Endothelial cell of umbilical vein (primary cell): ENCODE data around the gene NFKBIE. TPM values are rescaled to one million over a fixed set of nuclear protein-coding genes. Genes with fewer than 3 reads are reported as not detected.

ENCODE experiments used
- BruUV-seq: library from RNA; stranded (reverse); fragments of 400-500 nt; replicated peaks from 2 replicates; lab custom pipeline; 2021; lab: Mats Ljungman, UMichigan
- CTCF ChIA-PET: fragments of 300-600, 350-600 bp; sonication (Branson Sonifier 250); formaldehyde crosslinking; loops from one replicate; lab custom pipeline; 2021; ENCODE audit warnings: antibody characterized with exemption, inconsistent platforms; lab: Charles Lee
- POLR2A ChIA-PET: fragments of 300-600, 350-600 bp; sonication (Branson Sonifier 250); formaldehyde crosslinking; loops from one replicate; lab custom pipeline; 2021; ENCODE audit warnings: antibody characterized with exemption, inconsistent platforms; lab: Charles Lee
- DNase-seq: peaks from one replicate; pipeline ENCODE4 v3.0.0-alpha.2; 2011; ENCODE audit warnings: low read depth, low spot score
- FAIRE-seq: peaks from 2 replicates; lab custom pipeline; 2011; peaks lifted over from hg19 to GRCh38; lab: Jason Lieb, UNC
- H2AFZ ChIP-seq: 2 replicates; pipeline ENCODE4 v1.6.0; 2012; ENCODE audit warnings: low read depth, low read length, control low read depth, inconsistent platforms
- H3K27ac ChIP-seq: 2 replicates; pipeline ENCODE4 v1.5.1; 2011; ENCODE audit warnings: low read depth, mild to moderate bottlenecking, control low read depth, low read length, moderate library complexity; ENCODE audit not compliant: insufficient read depth
- H3K27me3 ChIP-seq, 2 experiments: 2 replicates each; pipeline versions ENCODE4 v1.6.0 to v1.6.1; 2011; ENCODE audit warnings: low read length in 2 of 2, mixed read lengths in 1 of 2; ENCODE audit not compliant: control insufficient read depth in 2 of 2, insufficient read depth in 2 of 2
- H3K36me3 ChIP-seq, 2 experiments: 2 replicates in 1 of 2; 3 replicates in 1 of 2; pipeline ENCODE4 v1.5.1; 2011; ENCODE audit warnings: low read length in 2 of 2, mild to moderate bottlenecking in 1 of 2, moderate library complexity in 1 of 2; ENCODE audit not compliant: control insufficient read depth in 2 of 2, insufficient read depth in 2 of 2; ENCODE audit errors: extremely low read depth in 1 of 2
- H3K4me1 ChIP-seq: 3 replicates; pipeline ENCODE4 v1.5.1; 2011; ENCODE audit warnings: mild to moderate bottlenecking, low read length; ENCODE audit not compliant: control insufficient read depth, insufficient read depth; ENCODE audit errors: extremely low read depth
- H3K4me2 ChIP-seq: 2 replicates; pipeline ENCODE4 v1.6.1; 2011; ENCODE audit warnings: low read length, control low read depth, mixed read lengths; ENCODE audit not compliant: insufficient read depth
- H3K4me3 ChIP-seq, 3 experiments: fragments of 200-600 bp in 1 of 3; sonication (generic), shearing (Covaris generic) in 1 of 3; replicated peaks in 1 of 3; 2 replicates each; pipeline ENCODE4 v1.5.1; 2011 to 2016; ENCODE audit warnings: control low read depth in 3 of 3, low read length in 3 of 3, mild to moderate bottlenecking in 2 of 3, inconsistent platforms in 1 of 3, low read depth in 1 of 3, moderate library complexity in 1 of 3; ENCODE audit not compliant: insufficient read depth in 1 of 3
- H3K79me2 ChIP-seq: 2 replicates; pipeline ENCODE4 v1.6.0; 2012; ENCODE audit warnings: low read length, inconsistent platforms; ENCODE audit not compliant: control insufficient read depth, insufficient read depth
- H3K9ac ChIP-seq: replicated peaks from 2 replicates; pipeline ENCODE3; 2011; ENCODE audit warnings: low read length, control low read depth; ENCODE audit not compliant: insufficient read depth; ENCODE audit errors: extremely low read depth
- H3K9me1 ChIP-seq: replicated peaks from 3 replicates; pipeline ENCODE4 v1.6.0; 2011; ENCODE audit warnings: mild to moderate bottlenecking, low read length; ENCODE audit not compliant: control insufficient read depth, insufficient read depth; ENCODE audit errors: extremely low read depth
- H3K9me3 ChIP-seq: replicated peaks from 2 replicates; pipeline ENCODE4 v1.5.1; 2012; ENCODE audit warnings: low read length, inconsistent platforms; ENCODE audit not compliant: control insufficient read depth, insufficient read depth
- H4K20me1 ChIP-seq: replicated peaks from 2 replicates; pipeline ENCODE3; 2011; ENCODE audit warnings: mild to moderate bottlenecking, low read length; ENCODE audit not compliant: control insufficient read depth, insufficient read depth; ENCODE audit errors: extremely low read depth
- CTCF ChIP-seq, 2 donors: IDR thresholded peaks; 1 replicate in 1 of 2; 2 replicates in 1 of 2; pipeline ENCODE4 v1.5.1; 2011; ENCODE audit warnings: low read length in 2 of 2, mild to moderate bottlenecking in 2 of 2, moderate library complexity in 2 of 2, control low read depth in 1 of 2, inconsistent platforms in 1 of 2, low read depth in 1 of 2; ENCODE audit not compliant: insufficient read depth in 1 of 2; ENCODE audit errors: extremely low read depth in 1 of 2
- EZH2 ChIP-seq: IDR thresholded peaks from 2 replicates; pipeline ENCODE4 v1.6.1; 2012; ENCODE audit warnings: borderline replicate concordance, low read depth, mild to moderate bottlenecking, moderate library complexity, low read length, inconsistent platforms; ENCODE audit not compliant: severe bottlenecking
- FOS ChIP-seq: IDR thresholded peaks from 2 replicates; pipeline ENCODE4 v1.6.1; 2011; ENCODE audit warnings: mild to moderate bottlenecking, low read length, moderate library complexity, borderline replicate concordance; ENCODE audit not compliant: insufficient read depth
- GATA2 ChIP-seq: IDR thresholded peaks from 2 replicates; pipeline ENCODE4 v1.7.0; 2011; ENCODE audit warnings: low read depth, mild to moderate bottlenecking, moderate library complexity, mixed read lengths, low read length; ENCODE audit not compliant: insufficient read length, insufficient read depth
- JUN ChIP-seq: IDR thresholded peaks from 2 replicates; pipeline ENCODE4 v1.6.1; 2011; ENCODE audit warnings: borderline replicate concordance, low read depth; ENCODE audit not compliant: insufficient read length, insufficient read depth
- MAX ChIP-seq: IDR thresholded peaks from 2 replicates; pipeline ENCODE4 v1.6.1; 2011; ENCODE audit not compliant: insufficient read depth, insufficient read length
- MYC ChIP-seq: IDR thresholded peaks from one replicate; pipeline ENCODE4 v1.6.1; 2011; ENCODE audit warnings: mild to moderate bottlenecking, low read depth, low read length
- POLR2A ChIP-seq: IDR thresholded peaks from 2 replicates; pipeline ENCODE4 v1.6.1; 2012; ENCODE audit warnings: low read depth, mild to moderate bottlenecking, control low read depth, low read length
- dilution Hi-C: fragments of 300-500 bp; cut with MboI; formaldehyde crosslinking; loops from one replicate; pipeline ENCODE4 v1.15.0; 2019; ENCODE audit warnings: low sequenced_read_pairs; ENCODE audit not compliant: extremely low pct_ligation_motif_present
- intact Hi-C: fragments of 100-400 bp; cut with micrococcal nuclease; formaldehyde crosslinking; loops from one replicate; pipeline ENCODE4 v1.10.0; 2022
- polyA plus RNA-seq, 4 experiments: library from polyadenylated mRNA; depleted of rRNA in 3 of 4; stranded (reverse) in 3 of 4; unstranded in 1 of 4; fragments of >200 nt; gene quantifications; 2 replicates each; pipeline versions ENCODE4 v1.2.1 to v1.2.3, GENCODE V29; 2011 to 2012; ENCODE audit warnings: missing spikeins in 1 of 4
- total RNA-seq: library from RNA; stranded (reverse); gene quantifications from 2 replicates; pipeline ENCODE4 v1.2.3, GENCODE V29; 2021

The NFKBIE gene
- total and polyA plus RNA-seq, 2 donors (not counting 3 experiments of a cell fraction or from before 2014, with no cell fraction given) = 19.0 to 22.6 TPM

GRCh38 chr6:44278774-44279697, 13.7 kb upstream of the NFKBIE start:
- Histone ChIP-seq H3K9ac (no peak overlapping the region), H3K79me2 (no peaks in the 10 kb centered on the region), H3K4me3 (no peak overlapping the region), H3K9me1 (no peaks in the 10 kb centered on the region), H3K27ac (no peak overlapping the region), H3K4me1 (no peaks in the 10 kb centered on the region), H3K9me3 (no peaks in the 10 kb centered on the region), H3K4me2 (no peak overlapping the region), H2AFZ (no peak overlapping the region), H4K20me1 (no peaks in the 10 kb centered on the region), H3K36me3 (no peaks in the 10 kb centered on the region), H3K27me3 (peaks cover 16 to 29% of the 10 kb centered on the region in 2 experiments)
- ChIA-PET POLR2A (no interaction called here), CTCF (interaction anchor here (0.7 to 3.0 kb wide), 4 partner anchors 11 to 34 kb away, joined by 3 to 12 read pairs (median 5); partner anchors contain the start of gene AARS2)
- FAIRE-seq (no peak), DNase-seq (no peak)
- BruUV-seq = no TSS peak
- dilution Hi-C loops = no loop called here
- no peak for TF ChIP-seq FOS
- no peak for TF ChIP-seq EZH2
- TF ChIP-seq MYC = no peak
- no peak for TF ChIP-seq POLR2A
- TF ChIP-seq MAX = no peak
- no peak for TF ChIP-seq CTCF (IDR thresholded peaks at IDR 0.05; ENCODE audit: extremely low read depth in 1 of 2, insufficient read depth in 1 of 2, low read depth in 1 of 2, low read length in 2 of 2)
- no peak for TF ChIP-seq GATA2
- no peak for TF ChIP-seq JUN
- intact Hi-C loops = no loop called here
